Ishikawa (cell line): ENCODE measurements around the gene POLDIP3.

Experiments used
- CEBPB ChIP-seq: IDR thresholded peaks from 2 replicates; pipeline ENCODE4 v1.6.1; 2012
- CREB1 ChIP-seq: IDR thresholded peaks from 2 replicates; pipeline ENCODE4 v1.6.1; 2012; ENCODE audit warnings: low read depth
- EGR1 ChIP-seq: IDR thresholded peaks from 2 replicates; pipeline ENCODE4 v1.6.1; 2012
- EP300 ChIP-seq: IDR thresholded peaks from 2 replicates; pipeline ENCODE4 v1.6.1; 2012; ENCODE audit warnings: borderline replicate concordance
- FOXM1 ChIP-seq: IDR thresholded peaks from 2 replicates; pipeline ENCODE4 v1.6.1; 2012; ENCODE audit warnings: low read depth, borderline replicate concordance
- MAX ChIP-seq: IDR thresholded peaks from 2 replicates; pipeline ENCODE4 v1.6.1; 2012
- NFIC ChIP-seq: IDR thresholded peaks from 2 replicates; pipeline ENCODE4 v1.6.1; 2012
- RAD21 ChIP-seq: IDR thresholded peaks from 2 replicates; pipeline ENCODE4 v1.6.1; 2012; ENCODE audit warnings: low read depth
- REST ChIP-seq: IDR thresholded peaks from 2 replicates; pipeline ENCODE4 v1.6.1; 2012; ENCODE audit warnings: low read depth, mild to moderate bottlenecking
- TAF1 ChIP-seq: IDR thresholded peaks from 2 replicates; pipeline ENCODE4 v1.6.1; 2012; ENCODE audit warnings: low read depth, mild to moderate bottlenecking
- TCF12 ChIP-seq: IDR thresholded peaks from 2 replicates; pipeline ENCODE4 v1.6.1; 2012; ENCODE audit warnings: low read depth
- TEAD4 ChIP-seq: IDR thresholded peaks from 2 replicates; pipeline ENCODE4 v1.6.1; 2012
- YY1 ChIP-seq: IDR thresholded peaks from 2 replicates; pipeline ENCODE4 v1.6.1; 2012; ENCODE audit warnings: low read depth
- ZBTB7A ChIP-seq: IDR thresholded peaks from 2 replicates; pipeline ENCODE4 v1.6.1; 2012; ENCODE audit warnings: low read depth
- TF ChIP-seq, protein P1 (sequence below): IDR thresholded peaks from 2 replicates; pipeline ENCODE4 v1.6.1; 2012

POLDIP3 gene

DNA sequence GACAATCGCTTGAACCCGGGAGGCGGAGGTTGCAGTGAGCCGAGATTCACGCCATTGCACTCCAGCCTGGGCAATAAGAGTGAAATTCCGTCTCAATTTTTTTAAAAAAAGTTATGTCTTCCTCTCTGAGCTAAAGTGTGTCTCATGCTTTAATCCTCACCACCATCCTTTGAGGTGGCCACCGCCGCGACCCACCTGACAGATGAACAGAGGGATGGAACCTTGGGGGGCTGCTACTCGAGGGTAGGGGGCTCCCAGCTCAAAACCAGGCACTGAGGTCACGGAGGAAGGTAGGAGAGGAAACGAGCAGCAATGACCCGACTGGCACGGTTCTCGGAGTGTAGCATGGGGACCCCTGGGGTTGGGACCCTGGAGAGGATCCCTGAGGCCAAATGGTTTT is 10.7 kb upstream of the POLDIP3 start:
- TF ChIP-seq YY1 (no peak), ZBTB7A (no peak), MAX (no peak), REST (no peak), FOXM1 (no peak), RAD21 (no peak), CEBPB (no peak), TAF1 (no peak), NFIC (no peak), TCF12 (no peak)
- TF ChIP-seq, protein P1, sequence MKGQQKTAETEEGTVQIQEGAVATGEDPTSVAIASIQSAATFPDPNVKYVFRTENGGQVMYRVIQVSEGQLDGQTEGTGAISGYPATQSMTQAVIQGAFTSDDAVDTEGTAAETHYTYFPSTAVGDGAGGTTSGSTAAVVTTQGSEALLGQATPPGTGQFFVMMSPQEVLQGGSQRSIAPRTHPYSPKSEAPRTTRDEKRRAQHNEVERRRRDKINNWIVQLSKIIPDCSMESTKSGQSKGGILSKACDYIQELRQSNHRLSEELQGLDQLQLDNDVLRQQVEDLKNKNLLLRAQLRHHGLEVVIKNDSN: no peak

GRCh38 chr22:42624551-42625106 is 9.9 kb upstream of the POLDIP3 start:
- TF ChIP-seq CREB1 (no peak), YY1 (no peak), FOXM1 (no peak), ZBTB7A (no peak), TAF1 (no peak), TEAD4 (no peak), MAX (no peak), NFIC (no peak), REST (no peak), EGR1 (no peak)
- TF ChIP-seq, protein P1: no peak

GRCh38 chr22:42623756-42624441 is 9.2 kb upstream of the POLDIP3 start:
- TF ChIP-seq NFIC: peak; percentile 54
- TF ChIP-seq EP300: no peak

DNA sequence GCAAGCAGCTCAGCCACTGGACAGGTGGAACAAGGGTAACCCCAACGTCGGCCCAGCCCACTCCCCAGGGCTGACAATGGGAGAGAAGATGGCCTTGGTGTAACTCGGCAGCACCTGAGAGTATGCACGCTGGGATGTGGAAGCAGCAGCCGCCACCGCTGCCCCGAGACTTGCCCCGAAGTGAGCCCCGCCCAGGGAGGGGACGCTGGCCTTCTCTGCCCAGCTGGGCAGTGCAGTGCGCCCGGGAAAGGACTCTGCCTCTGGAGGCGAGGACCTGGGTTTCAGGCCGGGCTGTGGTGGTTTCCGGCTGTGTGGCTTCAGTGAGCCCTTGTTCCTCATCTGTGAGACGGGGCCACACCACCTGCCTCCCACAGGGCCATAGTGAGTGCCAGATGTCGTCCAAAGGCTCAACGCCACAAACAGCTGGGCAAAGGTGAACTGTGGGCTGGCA is 8.6 kb upstream of the POLDIP3 start:
- TF ChIP-seq CREB1: no peak
- no peak for TF ChIP-seq ZBTB7A
- no peak for TF ChIP-seq TAF1
- TF ChIP-seq YY1: no peak
- no peak for TF ChIP-seq MAX
- no peak for TF ChIP-seq REST
- no peak for TF ChIP-seq RAD21
- TF ChIP-seq TCF12: no peak
- TF ChIP-seq EGR1: no peak
- no peak for TF ChIP-seq TEAD4
- TF ChIP-seq NFIC: no peak
- TF ChIP-seq, protein P1: no peak
- TF ChIP-seq FOXM1: no peak
- no peak for TF ChIP-seq EP300
